HepG2 (cell line): ENCODE measurements around the gene ETV1. TPM values are rescaled to one million over a fixed set of nuclear protein-coding genes. Genes with fewer than 3 reads are reported as not detected.

Source experiments
- ATAC-seq: fragments of 200-7000 bp; cut with Tn5 transposase; 3 replicates; pipeline ENCODE4 v1.9.1; 2020; ENCODE audit warnings: mild to moderate bottlenecking, moderate library complexity
- BruUV-seq: library from RNA; stranded (reverse); fragments of 400-500 nt; replicated peaks from 2 replicates; lab custom pipeline; 2021; lab: Mats Ljungman, UMichigan
- CTCF ChIA-PET: fragments of 300-600 bp; formaldehyde crosslinking; extraction: SDS; loops from one replicate; lab custom pipeline; 2021; ENCODE audit warnings: low total read pairs, inconsistent platforms, low intra/inter-chr PET ratio; lab: Yijun Ruan, JAX
- POLR2A ChIA-PET: fragments of 350-600 bp; sonication (Branson Sonifier 250); formaldehyde crosslinking; loops from one replicate; lab custom pipeline; 2020; ENCODE audit warnings: antibody characterized with exemption, inconsistent platforms; lab: Yijun Ruan, JAX
- DNase-seq: peaks from one replicate; pipeline ENCODE4 v3.0.0-alpha.2; 2015; ENCODE audit warnings: low spot score
- FAIRE-seq: peaks from 3 replicates; lab custom pipeline; 2011; peaks lifted over from hg19 to GRCh38; lab: Jason Lieb, UNC
- H2AFZ ChIP-seq: one replicate; pipeline ENCODE4 v1.6.1; 2011; ENCODE audit warnings: low read length, inconsistent platforms
- H3K27ac ChIP-seq: fragments of 300-600 bp; 3 replicates; pipeline ENCODE4 v1.8.0; 2011; ENCODE audit warnings: mixed run types, mild to moderate bottlenecking, mixed read lengths, low read length, inconsistent platforms; ENCODE audit not compliant: insufficient read depth; ENCODE audit errors: extremely low read length
- H3K27me3 ChIP-seq, 2 experiments: fragments of 200-600 bp in 1 of 2; 2 replicates in 1 of 2; 3 replicates in 1 of 2; pipeline versions ENCODE4 v1.6.0 to v1.8.0; 2011; ENCODE audit warnings: low read length in 2 of 2, mild to moderate bottlenecking in 2 of 2, moderate library complexity in 2 of 2, inconsistent platforms in 1 of 2; ENCODE audit not compliant: insufficient read depth in 2 of 2, control insufficient read depth in 1 of 2
- H3K36me3 ChIP-seq, 2 experiments: fragments of 200-600 bp in 1 of 2; replicated peaks in 1 of 2; 2 replicates in 1 of 2; 3 replicates in 1 of 2; pipeline versions ENCODE4 v1.5.1 to v1.8.0; 2011; ENCODE audit warnings: low read length in 2 of 2, inconsistent platforms in 1 of 2; ENCODE audit not compliant: insufficient read depth in 2 of 2, control insufficient read depth in 1 of 2
- H3K4me1 ChIP-seq: 2 replicates; pipeline ENCODE4 v1.5.1; 2012; ENCODE audit warnings: low read length, inconsistent platforms; ENCODE audit not compliant: insufficient read depth
- H3K4me2 ChIP-seq: 2 replicates; pipeline ENCODE4 v1.6.0; 2011; ENCODE audit warnings: low read depth, low read length, inconsistent platforms
- H3K4me3 ChIP-seq, 3 experiments: fragments of 200-600 bp in 1 of 3; sonication (generic), shearing (Covaris generic) in 1 of 3; replicated peaks in 1 of 3; 2 replicates each; pipeline ENCODE4 v1.5.1; 2011 to 2016; ENCODE audit warnings: low read length in 3 of 3, inconsistent platforms in 2 of 3, low read depth in 2 of 3, mild to moderate bottlenecking in 2 of 3, control low read depth in 1 of 3, mixed read lengths in 1 of 3; ENCODE audit not compliant: insufficient read depth in 1 of 3
- H3K79me2 ChIP-seq: one replicate; pipeline ENCODE4 v1.6.1; 2011; ENCODE audit warnings: low read length, inconsistent platforms; ENCODE audit not compliant: insufficient read depth
- H3K9ac ChIP-seq: 2 replicates; pipeline ENCODE4 v1.6.0; 2011; ENCODE audit warnings: mild to moderate bottlenecking, low read depth, low read length, inconsistent platforms; ENCODE audit not compliant: insufficient read depth
- H3K9me3 ChIP-seq: 2 replicates; pipeline ENCODE4 v1.5.1; 2012; ENCODE audit warnings: mild to moderate bottlenecking, low read length
- H4K20me1 ChIP-seq: 2 replicates; pipeline ENCODE4 v1.6.0; 2011; ENCODE audit warnings: inconsistent platforms, mild to moderate bottlenecking, low read length, moderate library complexity; ENCODE audit not compliant: insufficient read depth
- ELF1 ChIP-seq: sonication (generic); formaldehyde crosslinking; IDR thresholded peaks from 2 replicates; pipeline ENCODE4 v1.4.0; 2020; ENCODE audit warnings: missing genetic modification reagents
- HINFP ChIP-seq: sonication (generic); formaldehyde crosslinking; IDR thresholded peaks from 2 replicates; pipeline ENCODE4 v1.4.0; 2020; ENCODE audit warnings: low read depth, mild to moderate bottlenecking, missing genetic modification reagents
- HMG20A ChIP-seq: IDR thresholded peaks from 2 replicates; pipeline ENCODE4 v1.6.1; 2016; ENCODE audit warnings: borderline replicate concordance
- KAT7 ChIP-seq: IDR thresholded peaks from 2 replicates; pipeline ENCODE4 v1.6.1; 2018; ENCODE audit warnings: borderline replicate concordance, missing compliant biosample characterization
- MYNN ChIP-seq: sonication (generic); formaldehyde crosslinking; IDR thresholded peaks from 2 replicates; pipeline ENCODE4 v1.4.0; 2020; ENCODE audit warnings: mild to moderate bottlenecking, low read depth, missing genetic modification reagents
- POLR2AphosphoS5 ChIP-seq: IDR thresholded peaks from 2 replicates; pipeline ENCODE4 v1.6.1; 2012; ENCODE audit warnings: low read depth, low read length
- SYNCRIP ChIP-seq: fragments of 200-400 bp; formaldehyde crosslinking; IDR thresholded peaks from 2 replicates; pipeline ENCODE4 v1.6.1; 2018; ENCODE audit warnings: mild to moderate bottlenecking, low read depth, low read length; ENCODE audit not compliant: insufficient read depth
- TOE1 ChIP-seq: sonication (generic); formaldehyde crosslinking; IDR thresholded peaks from 2 replicates; pipeline ENCODE4 v1.4.0; 2020; ENCODE audit warnings: mild to moderate bottlenecking, missing genetic modification reagents
- U2AF1 ChIP-seq: fragments of 200-400 bp; formaldehyde crosslinking; optimal IDR thresholded peaks from 2 replicates; pipeline ENCODE3; 2017; ENCODE audit warnings: mild to moderate bottlenecking, low read depth, low read length
- ZBTB8A ChIP-seq: sonication (generic); formaldehyde crosslinking; IDR thresholded peaks from 2 replicates; pipeline ENCODE4 v1.4.0; 2020; ENCODE audit warnings: mild to moderate bottlenecking, low read depth, missing genetic modification reagents, borderline replicate concordance
- ZFP36L2 ChIP-seq: sonication (generic); formaldehyde crosslinking; IDR thresholded peaks from 2 replicates; pipeline ENCODE4 v1.4.0; 2020; ENCODE audit warnings: missing genetic modification reagents
- ZFYVE20 ChIP-seq: sonication (generic); formaldehyde crosslinking; IDR thresholded peaks from 2 replicates; pipeline ENCODE4 v1.8.0; 2023; ENCODE audit warnings: low read depth, mild to moderate bottlenecking, moderate library complexity, missing genetic modification reagents, borderline replicate concordance
- ZNF275 ChIP-seq: sonication (generic); formaldehyde crosslinking; IDR thresholded peaks from 2 replicates; pipeline ENCODE4 v1.8.0; 2022; ENCODE audit warnings: missing genetic modification reagents, mild to moderate bottlenecking, inconsistent platforms, borderline replicate concordance
- ZNF770 ChIP-seq: sonication (generic); formaldehyde crosslinking; IDR thresholded peaks from 2 replicates; pipeline ENCODE4 v1.5.0; 2020; ENCODE audit warnings: mild to moderate bottlenecking, missing genetic modification reagents
- WGBS: methylation state at CpG from one replicate; pipeline ENCODE4 v1.1.6; 2017; ENCODE audit warnings: low lambda C conversion rate; 5-methylcytosine and 5-hydroxymethylcytosine counted together
- in situ Hi-C: cut with HindIII; loops from 2 replicates; pipeline ENCODE4 v1.10.0; 2017; ENCODE audit warnings: low pct_unique_long_range_greater_than_20kb; ENCODE audit not compliant: extremely low pct_ligation_motif_present
- intact Hi-C: fragments of 100-400 bp; cut with micrococcal nuclease; formaldehyde crosslinking; loops from one replicate; pipeline ENCODE4 v1.10.0; 2022; ENCODE audit not compliant: unreplicated experiment
- polyA plus RNA-seq, 8 experiments: library from polyadenylated mRNA; depleted of rRNA in 3 of 8; stranded (reverse) in 7 of 8; unstranded in 1 of 8; fragments of >200 nt; fragmentation: Illumina TruSeq in 4 of 8; extraction: Trizol in 4 of 8; gene quantifications; 2 replicates each; pipeline versions ENCODE4 v1.2.1 to v1.2.3, GENCODE V29; 2011 to 2016; ENCODE audit warnings: low read depth in 4 of 8, missing spikeins in 1 of 8, mixed read lengths in 1 of 8; ENCODE audit not compliant: insufficient read depth in 1 of 8
- total RNA-seq, 5 experiments: library from RNA; depleted of rRNA; stranded (reverse); fragments of >200 nt; fragmentation: Illumina TruSeq; extraction: Trizol; gene quantifications; 2 replicates each; pipeline ENCODE4 v1.2.3, GENCODE V29; 2016; ENCODE audit warnings: low read depth in 1 of 5
- TF ChIP-seq, protein P1 (sequence below): sonication (generic); formaldehyde crosslinking; IDR thresholded peaks from 2 replicates; pipeline ENCODE4 v1.4.0; 2020; ENCODE audit warnings: missing genetic modification reagents

Gene ETV1
- total and polyA plus RNA-seq, 2 of the 13 experiments (the other 11 are each of a cell fraction or from before 2014, with no cell fraction given) = 0.04 to 0.24 TPM

DNA sequence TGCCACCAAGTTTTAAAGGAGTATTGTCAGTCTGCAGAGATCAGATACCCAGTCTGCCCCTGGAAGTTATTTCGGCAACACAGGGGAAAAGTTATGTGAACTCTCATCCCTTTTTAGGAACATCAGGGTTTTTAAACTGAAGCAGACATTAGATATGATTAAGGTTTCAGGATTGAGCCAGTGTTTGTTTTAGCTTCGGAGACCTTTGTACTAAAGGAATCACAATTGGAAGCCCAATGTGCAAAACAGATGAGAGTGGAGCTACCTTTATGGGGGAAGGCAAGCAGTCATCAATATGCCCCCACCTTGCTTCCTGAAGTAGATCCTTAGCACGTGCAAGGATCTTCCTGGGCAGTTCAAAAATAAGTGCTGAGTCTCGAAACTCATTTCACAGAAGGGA lies 39.5 kb downstream of the ETV1 start (continued):
- TF ChIP-seq ZNF275 (CRISPR knock-in tag) (no peak), POLR2AphosphoS5 (no peak), ZNF770 (no peak), U2AF1 (no peak), ZFYVE20 (no peak), ZBTB8A (no peak)

GRCh38 chr7:13949445-13949844 lies 40.0 kb downstream of the ETV1 start:
- FAIRE-seq (no peak), ATAC-seq (no peak), DNase-seq (no peak)
- WGBS = 5% methylated on average over 2 of the region's 2 CpGs
- in situ Hi-C loops (no loop called here), intact Hi-C loops (no loop called here)
- BruUV-seq = no TSS peak
- Histone ChIP-seq H3K27me3 (no peaks in the 10 kb centered on the region), H3K4me2 (no peak overlapping the region), H3K4me1 (no peaks in the 10 kb centered on the region), H3K79me2 (no peaks in the 10 kb centered on the region), H3K4me3 (no peak overlapping the region), H3K9ac (no peak overlapping the region), H3K27ac (no peak overlapping the region), H3K9me3 (peaks cover 90% of the 10 kb centered on the region), H2AFZ (no peak overlapping the region), H4K20me1 (no peaks in the 10 kb centered on the region), H3K36me3 (no peaks in the 10 kb centered on the region)
- CTCF ChIA-PET = no interaction called here
- POLR2A ChIA-PET = no interaction called here
- TF ChIP-seq HINFP (CRISPR knock-in tag) (no peak), ZFP36L2 (no peak), MYNN (no peak), ELF1 (CRISPR knock-in tag) (no peak), KAT7 (CRISPR knock-in tag) (no peak), HMG20A (CRISPR knock-in tag) (no peak), TOE1 (CRISPR knock-in tag) (no peak), SYNCRIP (no peak)
- TF ChIP-seq, protein P1, sequence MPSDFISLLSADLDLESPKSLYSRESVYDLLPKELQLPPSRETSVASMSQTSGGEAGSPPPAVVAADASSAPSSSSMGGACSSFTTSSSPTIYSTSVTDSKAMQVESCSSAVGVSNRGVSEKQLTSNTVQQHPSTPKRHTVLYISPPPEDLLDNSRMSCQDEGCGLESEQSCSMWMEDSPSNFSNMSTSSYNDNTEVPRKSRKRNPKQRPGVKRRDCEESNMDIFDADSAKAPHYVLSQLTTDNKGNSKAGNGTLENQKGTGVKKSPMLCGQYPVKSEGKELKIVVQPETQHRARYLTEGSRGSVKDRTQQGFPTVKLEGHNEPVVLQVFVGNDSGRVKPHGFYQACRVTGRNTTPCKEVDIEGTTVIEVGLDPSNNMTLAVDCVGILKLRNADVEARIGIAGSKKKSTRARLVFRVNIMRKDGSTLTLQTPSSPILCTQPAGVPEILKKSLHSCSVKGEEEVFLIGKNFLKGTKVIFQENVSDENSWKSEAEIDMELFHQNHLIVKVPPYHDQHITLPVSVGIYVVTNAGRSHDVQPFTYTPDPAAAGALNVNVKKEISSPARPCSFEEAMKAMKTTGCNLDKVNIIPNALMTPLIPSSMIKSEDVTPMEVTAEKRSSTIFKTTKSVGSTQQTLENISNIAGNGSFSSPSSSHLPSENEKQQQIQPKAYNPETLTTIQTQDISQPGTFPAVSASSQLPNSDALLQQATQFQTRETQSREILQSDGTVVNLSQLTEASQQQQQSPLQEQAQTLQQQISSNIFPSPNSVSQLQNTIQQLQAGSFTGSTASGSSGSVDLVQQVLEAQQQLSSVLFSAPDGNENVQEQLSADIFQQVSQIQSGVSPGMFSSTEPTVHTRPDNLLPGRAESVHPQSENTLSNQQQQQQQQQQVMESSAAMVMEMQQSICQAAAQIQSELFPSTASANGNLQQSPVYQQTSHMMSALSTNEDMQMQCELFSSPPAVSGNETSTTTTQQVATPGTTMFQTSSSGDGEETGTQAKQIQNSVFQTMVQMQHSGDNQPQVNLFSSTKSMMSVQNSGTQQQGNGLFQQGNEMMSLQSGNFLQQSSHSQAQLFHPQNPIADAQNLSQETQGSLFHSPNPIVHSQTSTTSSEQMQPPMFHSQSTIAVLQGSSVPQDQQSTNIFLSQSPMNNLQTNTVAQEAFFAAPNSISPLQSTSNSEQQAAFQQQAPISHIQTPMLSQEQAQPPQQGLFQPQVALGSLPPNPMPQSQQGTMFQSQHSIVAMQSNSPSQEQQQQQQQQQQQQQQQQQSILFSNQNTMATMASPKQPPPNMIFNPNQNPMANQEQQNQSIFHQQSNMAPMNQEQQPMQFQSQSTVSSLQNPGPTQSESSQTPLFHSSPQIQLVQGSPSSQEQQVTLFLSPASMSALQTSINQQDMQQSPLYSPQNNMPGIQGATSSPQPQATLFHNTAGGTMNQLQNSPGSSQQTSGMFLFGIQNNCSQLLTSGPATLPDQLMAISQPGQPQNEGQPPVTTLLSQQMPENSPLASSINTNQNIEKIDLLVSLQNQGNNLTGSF (CRISPR knock-in tag) = no peak
